Cardiac muscle cell (in vitro differentiated cells and primary cell): ENCODE results near the gene EXOC3. TPM values are rescaled to one million over a fixed set of nuclear protein-coding genes. Genes with fewer than 3 reads are reported as not detected.

ENCODE experiments used
- DNase-seq, 2 donors: peaks; one replicate each; pipeline versions ENCODE4 v3.0.0 to v3.0.0-alpha.2; 2010 to 2017; ENCODE audit warnings: low read depth in 1 of 2, low spot score in 1 of 2
- H3K27ac ChIP-seq: fragments of 200-600 bp; sonication (generic); 2 replicates; pipeline ENCODE4 v1.5.1; 2016
- H3K27me3 ChIP-seq: fragments of 200-600 bp; sonication (generic); 2 replicates; pipeline ENCODE4 v1.6.0; 2016; ENCODE audit warnings: control low read depth
- H3K36me3 ChIP-seq: fragments of 200-600 bp; sonication (generic); 2 replicates; pipeline ENCODE4 v1.5.1; 2016; ENCODE audit warnings: control low read depth
- H3K4me1 ChIP-seq: fragments of 200-600 bp; sonication (generic); 2 replicates; pipeline ENCODE4 v1.8.1; 2017; ENCODE audit warnings: low read depth, mild to moderate bottlenecking, mixed run types
- H3K4me3 ChIP-seq: fragments of 200-600 bp; sonication (generic); 2 replicates; pipeline ENCODE4 v1.5.1; 2016; ENCODE audit warnings: mild to moderate bottlenecking
- H3K9me3 ChIP-seq: fragments of 200-600 bp; sonication (generic); 2 replicates; pipeline ENCODE4 v1.5.1; 2017; ENCODE audit warnings: low read depth, mild to moderate bottlenecking, control low read depth
- polyA plus RNA-seq: library from polyadenylated mRNA; unstranded; fragments of >200 nt; fragmentation: Nextera tagmentation; extraction: Ambion mirVana; gene quantifications from 2 replicates; pipeline ENCODE4 v1.2.1, GENCODE V29; 2016
- total RNA-seq: library from RNA; depleted of rRNA; stranded (reverse); fragments of >200 nt; gene quantifications from 2 replicates; pipeline ENCODE4 v1.2.3, GENCODE V29; 2016
- TF ChIP-seq, protein P1 (sequence below): IDR thresholded peaks from 2 replicates; pipeline ENCODE4 v1.5.1; 2012; ENCODE audit warnings: low read depth, mild to moderate bottlenecking, low read length

EXOC3 gene
- total and polyA plus RNA-seq, 2 experiments from 2014 or later: 34.8 to 56.4 TPM

GRCh38 chr5:465591-466403 lies 22.8 kb downstream of the EXOC3 start:
- TF ChIP-seq, protein P1, sequence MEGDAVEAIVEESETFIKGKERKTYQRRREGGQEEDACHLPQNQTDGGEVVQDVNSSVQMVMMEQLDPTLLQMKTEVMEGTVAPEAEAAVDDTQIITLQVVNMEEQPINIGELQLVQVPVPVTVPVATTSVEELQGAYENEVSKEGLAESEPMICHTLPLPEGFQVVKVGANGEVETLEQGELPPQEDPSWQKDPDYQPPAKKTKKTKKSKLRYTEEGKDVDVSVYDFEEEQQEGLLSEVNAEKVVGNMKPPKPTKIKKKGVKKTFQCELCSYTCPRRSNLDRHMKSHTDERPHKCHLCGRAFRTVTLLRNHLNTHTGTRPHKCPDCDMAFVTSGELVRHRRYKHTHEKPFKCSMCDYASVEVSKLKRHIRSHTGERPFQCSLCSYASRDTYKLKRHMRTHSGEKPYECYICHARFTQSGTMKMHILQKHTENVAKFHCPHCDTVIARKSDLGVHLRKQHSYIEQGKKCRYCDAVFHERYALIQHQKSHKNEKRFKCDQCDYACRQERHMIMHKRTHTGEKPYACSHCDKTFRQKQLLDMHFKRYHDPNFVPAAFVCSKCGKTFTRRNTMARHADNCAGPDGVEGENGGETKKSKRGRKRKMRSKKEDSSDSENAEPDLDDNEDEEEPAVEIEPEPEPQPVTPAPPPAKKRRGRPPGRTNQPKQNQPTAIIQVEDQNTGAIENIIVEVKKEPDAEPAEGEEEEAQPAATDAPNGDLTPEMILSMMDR: no peak
- Histone ChIP-seq H3K9me3 (no peaks in the 10 kb centered on the region), H3K27ac (no peak overlapping the region), H3K4me1 (no peaks in the 10 kb centered on the region), H3K4me3 (no peak overlapping the region), H3K36me3 (peaks cover 25% of the 10 kb centered on the region), H3K27me3 (no peaks in the 10 kb centered on the region)
- no peak for DNase-seq

GRCh38 chr5:466661-467310 lies 23.8 kb downstream of the EXOC3 start:
- TF ChIP-seq, protein P1: no peak
- no peaks in the 10 kb centered on the region for H3K27me3 ChIP-seq
- H3K4me3 ChIP-seq: no peak overlapping the region
- no peaks in the 10 kb centered on the region for H3K9me3 ChIP-seq
- no peak for DNase-seq
- peaks cover under 1% of the 10 kb centered on the region for H3K4me1 ChIP-seq
- H3K27ac ChIP-seq: no peak overlapping the region
- H3K36me3 ChIP-seq: peaks cover 25% of the 10 kb centered on the region

DNA sequence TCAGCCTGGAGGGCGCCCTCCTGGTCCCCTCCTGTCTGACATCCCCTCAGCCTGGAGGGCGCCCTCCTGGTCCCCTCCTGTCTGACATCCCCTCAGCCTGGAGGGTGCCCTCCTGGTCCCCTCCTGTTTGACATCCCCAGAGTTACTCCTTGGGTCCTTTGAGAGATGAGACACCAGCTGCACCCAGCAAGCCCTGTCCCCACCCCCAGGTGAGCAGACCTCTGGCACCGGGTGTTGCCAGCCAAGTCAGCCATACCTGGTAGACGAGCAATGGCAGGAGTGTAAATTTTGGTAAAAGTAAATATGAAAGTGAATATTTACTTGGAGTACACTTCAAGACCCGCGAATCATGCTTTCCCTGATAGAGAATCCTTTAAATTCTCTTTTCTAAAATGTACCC lies 25.4 kb downstream of the EXOC3 start:
- Histone ChIP-seq H3K9me3 (no peaks in the 10 kb centered on the region), H3K4me1 (peaks cover 8% of the 10 kb centered on the region), H3K4me3 (no peak overlapping the region), H3K27ac (no peak overlapping the region), H3K36me3 (peaks cover 10% of the 10 kb centered on the region), H3K27me3 (no peaks in the 10 kb centered on the region)
- TF ChIP-seq, protein P1: no peak
- DNase-seq: no peak

GRCh38 chr5:469752-470483 lies 26.9 kb downstream of the EXOC3 start:
- Histone ChIP-seq H3K27ac (no peak overlapping the region), H3K9me3 (no peaks in the 10 kb centered on the region), H3K4me1 (peaks cover 11% of the 10 kb centered on the region), H3K36me3 (peaks cover 3% of the 10 kb centered on the region), H3K27me3 (peaks cover 2% of the 10 kb centered on the region), H3K4me3 (no peak overlapping the region)
- DNase-seq: no peak
- TF ChIP-seq, protein P1: no peak

- Histone ChIP-seq H3K9me3 (no peaks in the 10 kb centered on the region), H3K4me1 (peaks cover 14% of the 10 kb centered on the region), H3K36me3 (no peaks in the 10 kb centered on the region), H3K4me3 (no peak overlapping the region), H3K27me3 (peaks cover 15% of the 10 kb centered on the region), H3K27ac (no peak overlapping the region)
- no peak for DNase-seq
- TF ChIP-seq, protein P1: no peak
Measured at GRCh38 chr5:470961-471749, 28.2 kb downstream of the EXOC3 start.
